Nucleus accumbens (tissue), 56 donors: ENCODE measurements around the gene CTSF.
"Not testable (repeated sequence)": the region's sequence is repeated elsewhere in the genome, so short reads cannot be mapped to it uniquely, and the experiment has no call there.

Experiments used
- DNase-seq, 56 donors: peaks; one replicate each; lab custom pipeline; 2025; lab: John Stamatoyannopoulos, UW

The CTSF gene

DNA sequence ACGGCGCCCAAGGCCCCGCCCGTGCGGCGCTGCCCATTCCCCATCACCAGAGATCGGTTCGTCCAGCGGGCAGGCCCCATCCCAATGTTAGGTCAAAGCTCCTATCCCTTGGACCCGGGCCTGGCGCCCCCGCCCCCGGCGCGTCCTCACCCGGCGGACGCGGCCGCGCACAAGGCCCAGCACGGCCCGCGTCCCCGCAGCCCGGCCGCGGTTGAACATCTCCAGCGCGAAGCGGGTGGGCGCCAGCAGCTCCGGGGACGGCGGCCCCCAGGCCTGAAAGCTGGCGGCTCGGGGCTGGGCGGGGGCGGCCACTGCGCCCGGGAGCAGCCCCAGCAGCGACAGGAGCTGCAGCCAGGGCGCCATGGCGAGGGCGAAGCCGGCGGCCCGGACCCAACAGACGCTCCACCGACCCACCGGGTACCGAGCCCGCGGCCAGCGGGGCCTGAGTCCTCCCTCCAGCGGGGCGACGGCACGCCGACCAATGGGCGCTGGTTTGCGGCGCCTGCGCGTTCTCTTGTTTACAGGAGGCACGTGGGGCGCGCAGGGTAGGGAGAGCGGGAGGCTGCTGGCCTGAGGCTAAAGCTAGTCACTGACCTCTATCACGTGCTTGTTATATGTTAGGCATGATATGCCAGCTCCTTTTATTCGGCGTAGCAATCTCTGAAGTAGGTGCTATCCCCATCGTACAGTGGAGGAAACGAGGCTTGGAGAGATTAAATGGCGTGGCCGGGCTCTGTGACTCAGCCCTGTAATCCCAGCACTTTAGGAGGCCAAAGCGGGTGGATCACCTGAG lies at the start of gene CTSF:
Gene CTSF (minus strand): TSS at position 483 of the 793 bp plus-strand sequence. CDS start 120 bp downstream, at position 363.
- DNase-seq, result peak in 55 of 56 donors; percentile 31 to 96 (median 87)

DNA sequence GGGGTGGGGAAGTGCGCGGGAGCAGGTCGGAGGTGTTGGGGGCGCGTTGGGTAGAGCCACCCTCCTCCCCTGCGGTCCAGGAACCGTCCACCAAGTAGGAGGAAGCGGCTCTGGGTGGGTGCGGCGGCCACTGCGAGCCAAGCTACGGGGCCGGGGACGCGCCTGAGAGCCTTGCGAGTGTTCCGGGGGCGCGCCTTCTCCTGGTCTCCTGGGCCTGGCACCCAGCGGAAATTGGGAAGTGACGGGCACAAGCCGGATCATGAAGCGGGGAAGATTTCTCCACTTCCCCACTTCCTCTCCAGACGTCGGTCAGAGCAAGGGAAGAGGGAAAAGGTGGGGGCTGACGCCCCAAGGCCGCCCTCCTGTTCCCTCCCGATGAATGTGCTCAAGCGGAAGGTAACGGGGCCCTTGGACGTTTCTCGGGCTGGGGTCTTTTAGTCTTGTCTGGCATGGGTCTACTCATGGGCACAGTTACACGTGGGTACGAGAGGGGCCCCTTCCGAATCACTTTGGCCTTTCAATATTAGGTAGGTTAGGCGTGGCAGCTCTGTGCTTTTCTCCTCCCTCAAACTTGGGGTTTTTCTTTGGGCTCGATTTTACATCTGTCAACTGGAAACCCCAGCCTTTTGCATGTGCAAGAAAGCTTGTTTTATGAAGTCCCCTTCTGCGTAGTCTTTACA lies 48.9 kb upstream of the CTSF start:
- peak in 7 of 56 donors; percentile 54 to 80 (median 69) for DNase-seq

DNA sequence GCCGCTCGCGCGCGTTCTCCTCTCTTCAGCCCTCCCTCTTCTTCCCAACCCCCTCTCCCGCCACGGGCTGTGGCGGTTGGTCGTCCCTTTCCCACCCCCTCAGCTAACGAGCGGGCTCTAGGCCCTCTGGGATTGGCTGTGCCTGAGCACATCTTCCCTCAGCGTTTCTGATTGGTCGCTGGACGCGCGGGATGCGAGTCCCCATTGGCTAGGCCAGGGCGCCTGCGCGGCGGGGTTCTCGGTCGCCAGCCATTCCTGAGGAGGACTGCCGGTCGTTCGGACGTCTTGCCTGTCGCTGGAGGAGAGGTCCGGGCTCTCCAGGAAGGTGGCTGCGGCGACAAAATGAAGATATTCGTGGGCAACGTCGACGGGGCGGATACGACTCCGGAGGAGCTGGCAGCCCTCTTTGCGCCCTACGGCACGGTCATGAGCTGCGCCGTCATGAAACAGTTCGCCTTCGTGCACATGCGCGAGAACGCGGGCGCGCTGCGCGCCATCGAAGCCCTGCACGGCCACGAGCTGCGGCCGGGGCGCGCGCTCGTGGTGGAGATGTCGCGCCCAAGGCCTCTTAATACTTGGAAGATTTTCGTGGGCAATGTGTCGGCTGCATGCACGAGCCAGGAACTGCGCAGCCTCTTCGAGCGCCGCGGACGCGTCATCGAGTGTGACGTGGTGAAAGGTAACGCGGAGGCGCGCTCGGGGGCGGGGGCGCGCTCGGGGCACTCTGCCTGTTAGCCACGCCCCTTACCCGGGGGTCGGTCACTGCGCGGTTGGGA lies 48.2 kb upstream of the CTSF start, which contains the start of gene RBM14:
Gene RBM14 (plus strand): TSS at position 252 of the 776 bp plus-strand sequence. CDS start 91 bp downstream, at position 343.
- DNase-seq, result peak; percentile 64 to 99 (median 98)

DNA sequence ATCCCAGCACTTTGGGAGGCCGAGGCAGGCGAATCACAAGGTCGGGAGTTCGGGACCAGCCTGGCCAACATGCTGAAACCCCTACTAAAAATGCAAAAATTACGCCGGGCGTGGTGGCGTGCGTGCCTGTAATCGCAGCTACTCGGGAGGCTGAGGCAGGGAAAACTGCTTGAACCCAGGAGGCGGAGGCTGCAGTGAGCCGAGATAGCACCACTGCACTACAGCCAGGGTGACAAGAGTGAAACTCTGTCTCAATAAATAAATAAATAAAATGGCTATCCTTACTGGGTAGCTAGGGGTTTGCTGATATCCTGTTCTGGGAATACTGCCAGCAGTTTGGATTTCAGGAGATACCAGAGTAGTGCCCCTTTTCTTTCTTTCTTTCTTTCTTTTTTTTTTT lies 45.7 kb upstream of the CTSF start:
- no peak for DNase-seq

DNA sequence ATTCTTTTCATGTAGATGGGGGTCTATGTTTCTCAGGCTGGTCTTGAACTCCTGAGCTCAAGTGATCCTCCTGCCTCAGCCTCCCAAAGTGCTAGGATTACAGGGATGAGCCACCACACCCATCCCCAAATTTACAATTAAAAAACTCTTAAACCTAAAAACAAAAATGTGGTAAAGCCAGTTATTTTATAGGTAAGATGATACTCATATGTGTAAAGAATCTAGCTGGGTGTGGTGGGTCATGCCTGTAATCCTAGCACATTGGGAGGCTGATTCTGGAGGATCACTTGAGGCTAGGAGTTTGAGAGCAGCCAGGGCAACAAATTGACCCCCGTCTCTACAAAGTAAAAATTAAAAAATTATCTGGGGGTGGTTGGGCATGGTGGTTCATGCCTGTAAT lies 44.1 kb upstream of the CTSF start:
- no peak for DNase-seq

DNA sequence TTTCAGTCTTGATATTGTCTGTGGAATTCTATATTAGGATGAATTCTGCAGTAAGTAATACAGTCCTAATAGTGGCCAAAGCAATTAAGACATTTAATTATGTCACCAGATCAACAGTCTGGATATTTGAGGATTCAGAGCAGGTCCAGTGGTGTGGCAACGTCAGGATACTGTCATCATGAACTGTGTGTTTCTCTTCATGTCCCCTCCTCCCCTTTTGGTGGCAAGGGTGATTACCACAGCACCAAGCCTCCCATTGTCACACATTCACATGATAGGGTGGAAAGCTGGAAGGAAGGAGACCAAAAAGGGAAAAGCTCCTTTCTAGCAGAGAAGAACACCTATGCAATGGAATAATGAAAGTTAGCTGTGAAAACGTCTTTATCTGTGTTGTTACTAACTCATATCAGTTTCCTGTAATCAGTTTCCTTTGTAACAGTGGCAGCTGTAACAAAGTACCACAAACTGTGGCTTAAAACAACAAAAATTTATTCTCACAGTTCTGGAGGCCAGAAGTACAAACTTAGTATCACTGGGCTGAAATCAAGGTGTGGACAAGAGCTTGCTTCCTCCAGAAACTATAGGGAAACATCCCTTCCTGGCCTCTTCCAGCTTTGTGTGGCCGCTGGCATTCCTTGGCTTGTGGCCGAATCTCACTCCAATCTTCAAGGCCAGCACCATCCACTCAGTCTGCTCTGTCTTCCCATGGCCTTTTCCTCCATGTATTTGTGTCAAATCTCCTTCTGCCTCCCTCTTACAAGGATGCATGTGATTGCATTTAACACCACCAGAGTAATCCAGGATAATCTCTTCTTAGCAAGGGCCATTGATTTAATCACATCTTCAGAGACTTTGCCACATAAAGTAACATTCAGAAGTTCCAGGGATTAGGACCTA lies 41.6 kb upstream of the CTSF start:
- DNase-seq, result no peak

DNA sequence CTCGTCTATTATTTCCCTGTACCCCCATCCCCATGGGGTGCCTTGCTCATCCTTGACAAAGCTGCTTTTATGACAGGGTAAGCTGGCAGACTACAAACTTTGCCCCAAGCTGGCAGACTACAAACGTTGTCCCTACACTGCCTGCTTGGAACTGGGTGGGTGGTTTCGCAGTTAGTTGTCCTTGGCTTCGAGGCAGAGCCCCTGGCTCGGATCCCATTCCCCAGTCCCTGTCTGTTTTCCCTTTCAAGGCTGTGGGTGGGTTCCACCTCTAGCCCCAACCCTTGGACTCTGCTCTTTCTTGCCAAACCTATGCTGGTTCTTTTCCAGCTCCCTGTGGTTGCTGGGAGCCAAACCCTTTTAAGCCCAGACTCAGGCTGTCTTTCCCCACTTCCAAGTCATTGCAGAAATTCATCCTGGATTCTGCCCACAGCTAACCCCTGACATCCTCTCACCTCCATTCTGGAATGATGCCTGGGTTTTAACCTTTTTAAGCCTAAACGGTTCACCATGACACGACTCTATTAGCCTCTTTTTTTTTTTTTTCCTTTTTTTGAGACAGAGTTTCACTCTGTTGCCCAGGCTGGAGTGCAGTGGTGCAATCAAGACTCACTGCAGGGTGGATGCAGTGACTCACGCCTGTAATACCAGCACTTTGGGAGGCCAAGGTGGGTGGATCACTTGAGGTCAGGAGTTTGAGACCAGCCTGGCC lies 38.9 kb upstream of the CTSF start:
- DNase-seq, result peak in 35 of 56 donors; percentile 5 to 64 (median 32)

DNA sequence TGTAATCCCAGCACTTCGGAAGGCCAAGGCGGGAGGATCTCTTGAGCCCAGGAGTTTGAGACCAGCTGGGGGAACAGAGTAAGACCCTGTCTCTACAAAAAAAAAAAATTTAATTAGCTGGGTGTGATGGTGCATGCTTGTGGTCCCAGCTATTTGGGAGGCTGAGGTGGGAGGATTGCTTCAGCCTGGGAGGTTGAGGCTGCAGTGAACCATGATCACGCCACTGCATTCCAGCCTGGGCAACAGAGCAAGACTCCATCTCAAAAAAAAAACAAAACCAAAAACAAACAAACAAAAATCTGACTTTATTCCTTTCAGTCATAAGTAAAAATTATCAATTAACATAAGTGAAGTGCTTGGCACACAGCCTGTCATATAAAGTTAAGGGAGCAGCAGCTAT lies 38.2 kb upstream of the CTSF start:
- not testable (repeated sequence) for DNase-seq

DNA sequence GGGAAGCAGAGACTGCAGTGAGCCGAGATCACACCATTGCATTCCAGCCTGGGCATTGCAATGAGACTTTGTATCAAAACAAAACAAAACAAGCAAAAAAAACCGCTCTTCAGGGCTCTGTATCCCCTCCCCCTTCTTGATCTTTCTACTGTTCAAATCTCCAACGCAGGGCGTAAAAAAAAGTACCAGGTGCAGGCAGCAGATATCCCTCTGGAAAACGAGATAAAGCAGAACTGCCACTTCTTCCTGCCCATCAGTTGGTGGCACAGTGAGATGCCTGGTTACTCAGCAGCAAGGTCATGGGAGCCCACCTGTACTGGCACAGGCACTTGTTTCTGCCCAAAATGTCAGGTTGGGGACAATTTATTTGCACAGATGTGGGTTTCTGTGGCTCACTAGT lies 35.7 kb upstream of the CTSF start:
- DNase-seq, result no peak

DNA sequence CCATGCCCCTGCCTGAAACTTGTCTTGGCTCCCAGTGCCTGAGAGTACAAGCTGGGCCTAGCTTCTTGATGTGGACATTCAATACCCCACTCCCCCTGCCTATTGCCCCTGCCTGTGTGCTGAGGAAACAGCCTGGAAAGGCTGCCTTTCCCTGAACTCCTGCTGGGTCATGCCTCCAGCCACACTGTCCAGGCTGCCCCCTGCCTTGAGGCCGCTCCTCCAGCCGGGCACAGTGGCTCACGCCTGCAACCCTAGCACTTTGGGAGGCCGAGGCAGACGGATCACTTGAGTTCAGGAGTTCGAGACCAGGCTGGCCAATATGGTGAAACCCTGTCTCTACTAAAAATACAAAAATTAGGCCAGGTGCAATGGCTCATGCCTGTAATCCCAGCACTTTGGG lies 34.7 kb upstream of the CTSF start:
- no peak for DNase-seq

DNA sequence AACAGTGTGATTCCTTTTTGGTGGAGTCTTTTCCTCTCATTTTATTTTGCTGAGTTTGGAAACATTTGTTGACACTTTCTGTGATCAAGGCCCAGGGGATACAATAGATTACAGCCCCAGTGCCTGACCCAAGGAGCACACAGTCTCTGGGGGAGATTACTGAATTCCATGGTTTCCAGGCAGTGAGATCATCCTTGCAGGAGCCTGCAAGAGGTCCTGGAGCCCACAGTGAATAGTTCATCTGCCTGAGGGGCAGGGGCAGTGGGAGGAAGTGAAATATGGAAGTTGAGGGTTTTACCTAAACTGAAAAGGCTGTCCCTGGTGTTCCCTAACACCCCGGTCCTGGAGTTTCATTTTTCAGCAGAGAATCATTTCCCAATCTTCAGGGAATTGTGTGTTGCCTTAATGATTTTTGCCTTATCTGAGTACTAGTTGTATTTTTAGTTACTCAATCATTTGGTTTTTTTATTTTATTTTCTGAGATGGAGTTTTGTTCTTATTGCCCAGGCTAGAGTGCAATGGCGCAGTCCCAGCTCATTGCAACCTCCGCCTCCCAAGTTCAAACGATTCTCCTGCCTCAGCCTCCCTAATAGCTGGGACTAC lies 32.3 kb upstream of the CTSF start:
- DNase-seq, result no peak

DNA sequence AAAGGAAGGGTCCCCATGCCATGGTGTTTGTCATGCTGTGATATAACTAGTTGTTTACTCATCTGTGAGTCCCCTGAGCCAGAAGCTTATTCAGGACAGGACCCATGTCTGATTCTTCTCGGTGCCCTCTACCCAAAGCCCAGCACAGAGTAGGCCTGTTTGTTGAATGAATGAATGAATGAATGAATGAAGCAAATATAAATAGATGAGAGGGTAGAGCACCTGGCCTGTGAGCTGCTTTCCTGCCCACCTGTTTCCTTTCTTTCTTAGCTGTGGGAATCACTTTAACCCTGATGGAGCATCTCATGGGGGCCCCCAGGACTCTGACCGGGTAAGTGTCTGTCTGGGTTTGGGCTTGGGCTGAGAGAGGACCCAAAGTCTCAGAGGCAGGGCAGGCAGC lies 31.8 kb upstream of the CTSF start:
- no peak for DNase-seq

DNA sequence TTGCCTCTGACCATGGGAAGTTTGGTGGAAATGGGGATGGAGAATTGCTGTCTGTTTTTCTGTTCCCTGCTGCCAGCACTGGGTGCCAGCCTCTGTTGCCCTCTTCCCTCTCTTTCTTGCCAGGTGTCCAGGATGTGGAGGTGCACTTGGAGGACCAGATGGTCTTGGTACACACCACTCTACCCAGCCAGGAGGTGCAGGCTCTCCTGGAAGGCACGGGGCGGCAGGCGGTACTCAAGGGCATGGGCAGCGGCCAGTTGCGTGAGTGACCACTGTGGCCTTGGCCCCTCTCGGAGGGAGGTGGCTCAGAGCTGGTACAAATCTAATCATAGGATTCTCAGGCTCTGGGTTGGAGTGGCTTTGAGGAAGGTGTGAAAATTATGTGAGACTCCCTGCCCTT lies 30.6 kb upstream of the CTSF start:
- DNase-seq, result no peak

DNA sequence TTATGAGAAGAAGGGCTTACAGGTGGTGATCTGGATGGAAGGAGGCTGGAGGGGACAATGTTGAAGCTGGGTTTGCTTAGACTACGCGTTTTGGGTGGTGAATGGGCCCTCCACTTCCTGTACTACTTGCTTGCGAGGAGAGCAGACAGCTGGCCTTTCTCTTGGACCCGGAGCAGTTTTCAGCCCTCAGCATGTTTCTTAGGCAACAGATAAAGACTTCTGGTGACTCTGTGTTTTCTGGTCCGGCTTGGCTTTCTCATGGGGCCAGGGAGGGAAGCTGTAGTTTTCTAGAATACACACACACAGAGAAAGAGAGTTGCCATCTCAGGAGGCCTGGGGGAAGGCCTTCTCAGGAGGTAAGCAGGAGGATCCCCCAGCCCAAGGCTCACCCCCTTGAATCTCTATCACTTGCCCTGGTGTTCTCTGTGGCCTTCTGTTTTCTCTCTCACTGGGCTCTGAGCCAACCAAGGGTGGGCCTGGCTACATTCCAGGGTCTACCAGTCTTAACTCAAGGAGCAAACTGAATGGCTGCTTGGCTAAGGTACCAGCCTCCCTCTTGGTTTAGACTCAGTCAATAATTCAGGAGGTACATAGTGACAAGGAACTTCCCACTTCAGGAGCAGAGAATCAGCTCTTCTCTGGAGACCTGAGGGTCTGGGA lies 27.0 kb upstream of the CTSF start:
- DNase-seq, result peak in 15 of 56 donors; percentile 4 to 41 (median 21)

DNA sequence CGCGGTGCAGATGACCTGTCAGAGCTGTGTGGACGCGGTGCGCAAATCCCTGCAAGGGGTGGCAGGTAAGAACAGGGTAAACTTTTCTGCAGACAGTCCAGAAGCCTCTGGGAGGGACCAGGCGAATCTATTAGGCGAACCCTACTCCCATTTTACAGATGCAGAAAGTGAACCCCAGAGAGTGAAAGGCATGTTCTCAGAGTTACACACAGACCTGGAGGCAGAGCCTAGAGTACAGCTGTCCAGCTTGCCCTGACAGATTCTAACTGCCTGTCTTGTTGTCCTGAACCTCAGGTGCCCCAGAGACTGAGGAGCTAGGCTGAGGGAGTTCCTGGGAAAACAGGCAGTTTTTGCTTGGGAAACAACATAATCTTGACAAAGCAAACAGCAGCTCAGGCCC lies 25.2 kb upstream of the CTSF start:
- DNase-seq, result no peak

DNA sequence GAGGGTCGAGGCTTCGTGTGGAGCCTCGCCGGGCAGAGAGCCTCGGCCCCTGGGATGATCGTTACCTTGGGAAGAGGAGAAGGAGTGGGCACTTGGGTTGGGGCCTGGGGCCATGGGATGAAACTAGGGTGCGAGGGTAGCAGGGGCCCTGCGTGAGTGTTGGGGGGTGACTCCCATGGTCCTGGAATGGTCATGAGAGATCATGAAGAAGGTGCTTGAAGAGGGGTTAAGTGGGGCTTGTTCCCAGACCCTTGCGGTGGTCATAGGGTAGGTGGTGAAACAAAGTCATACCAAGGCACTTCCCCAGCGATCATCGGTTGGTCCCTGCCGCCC lies 24.9 kb upstream of the CTSF start:
- DNase-seq, result no peak

DNA sequence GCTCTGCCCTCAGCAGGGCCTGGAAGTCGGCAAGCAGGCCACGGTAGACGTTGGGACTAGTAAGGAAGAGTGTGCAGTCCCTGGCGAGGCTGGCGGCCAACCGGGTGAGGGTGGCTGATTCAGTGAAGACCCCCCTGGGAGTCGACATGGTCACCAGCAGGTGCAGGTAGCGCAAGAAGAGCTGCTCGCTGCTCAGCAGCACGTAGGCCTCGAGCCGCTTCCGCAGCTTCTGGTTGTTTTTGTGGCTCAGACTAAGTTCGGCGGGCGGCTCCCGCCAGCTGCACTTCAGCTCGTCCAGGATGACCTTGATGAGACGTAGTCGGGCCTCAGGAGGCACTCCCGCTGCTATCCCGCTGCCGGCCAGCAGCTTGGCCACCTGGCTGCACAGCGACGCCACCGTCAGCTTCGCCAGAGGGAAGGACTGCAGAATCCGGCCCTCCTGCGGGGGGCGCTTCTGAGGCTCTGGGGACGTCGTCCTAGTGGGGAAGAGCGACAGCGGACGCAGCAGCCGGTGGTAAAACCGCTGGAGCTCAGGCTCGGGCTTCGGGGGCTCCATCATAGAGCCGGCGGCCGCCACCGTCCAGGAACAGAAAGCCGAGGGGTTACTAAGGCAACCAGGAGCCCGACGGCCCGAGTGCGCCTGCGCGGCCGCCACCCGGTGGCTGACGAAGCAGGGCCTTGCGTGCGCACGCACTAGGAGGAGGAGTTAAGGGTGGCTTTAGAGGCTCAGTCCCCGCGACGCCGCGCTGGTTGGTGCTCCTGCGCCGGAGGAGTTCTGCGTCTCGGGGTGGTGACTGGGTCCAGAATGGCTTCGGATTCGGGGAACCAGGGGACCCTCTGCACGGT lies 24.3 kb upstream of the CTSF start, which contains the start of the genes CCDC87 and CCS:
Gene CCDC87 (minus strand): TSS at position 607 of the 846 bp plus-strand sequence. CDS start 48 bp downstream, at position 559.
Gene CCS (plus strand): TSS at position 729 of the 846 bp plus-strand sequence. CDS start 77 bp downstream, at position 806.
- DNase-seq, result peak; percentile 40 to 98 (median 90)
